ENCODE measurements around the gene TRIM39. TPM values are rescaled to one million over a fixed set of nuclear protein-coding genes. Genes with fewer than 3 reads are reported as not detected.

TRIM39 gene
- total RNA-seq, 6 experiments from 2014 or later = 8.7 to 12.2 (median 10.8) TPM

DNA sequence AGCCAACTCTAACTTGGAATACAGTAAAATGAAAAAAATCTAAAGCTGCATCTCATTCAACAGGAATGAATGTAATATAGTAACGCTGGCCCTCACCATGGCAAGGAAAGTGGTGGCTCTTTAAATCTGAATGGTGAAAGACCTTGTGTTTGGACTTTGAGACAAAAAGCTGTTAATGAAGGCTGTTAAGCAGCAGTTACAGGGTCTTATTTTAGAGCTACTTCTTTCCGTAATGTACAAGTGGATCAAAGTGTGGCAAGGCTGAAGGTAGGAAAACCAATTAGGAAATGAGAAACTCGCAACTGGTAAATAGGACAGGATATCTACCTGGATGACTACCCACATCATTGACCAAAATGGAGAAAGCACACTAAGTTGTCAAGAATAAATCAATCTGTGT is 11.6 kb upstream of the TRIM39 start:
- no peaks in the 10 kb centered on the region; the same call in 1 of the 2 replicates for H3K27me3 Mint-ChIP-seq (ENCODE audit: insufficient read depth)
- TF ChIP-seq, protein P1, sequence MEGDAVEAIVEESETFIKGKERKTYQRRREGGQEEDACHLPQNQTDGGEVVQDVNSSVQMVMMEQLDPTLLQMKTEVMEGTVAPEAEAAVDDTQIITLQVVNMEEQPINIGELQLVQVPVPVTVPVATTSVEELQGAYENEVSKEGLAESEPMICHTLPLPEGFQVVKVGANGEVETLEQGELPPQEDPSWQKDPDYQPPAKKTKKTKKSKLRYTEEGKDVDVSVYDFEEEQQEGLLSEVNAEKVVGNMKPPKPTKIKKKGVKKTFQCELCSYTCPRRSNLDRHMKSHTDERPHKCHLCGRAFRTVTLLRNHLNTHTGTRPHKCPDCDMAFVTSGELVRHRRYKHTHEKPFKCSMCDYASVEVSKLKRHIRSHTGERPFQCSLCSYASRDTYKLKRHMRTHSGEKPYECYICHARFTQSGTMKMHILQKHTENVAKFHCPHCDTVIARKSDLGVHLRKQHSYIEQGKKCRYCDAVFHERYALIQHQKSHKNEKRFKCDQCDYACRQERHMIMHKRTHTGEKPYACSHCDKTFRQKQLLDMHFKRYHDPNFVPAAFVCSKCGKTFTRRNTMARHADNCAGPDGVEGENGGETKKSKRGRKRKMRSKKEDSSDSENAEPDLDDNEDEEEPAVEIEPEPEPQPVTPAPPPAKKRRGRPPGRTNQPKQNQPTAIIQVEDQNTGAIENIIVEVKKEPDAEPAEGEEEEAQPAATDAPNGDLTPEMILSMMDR (IDR thresholded peaks at IDR 0.05) = no peak
- H3K4me3 Mint-ChIP-seq = no peak overlapping the region
- H3K27ac Mint-ChIP-seq = no peak overlapping the region
- H3K9me3 Mint-ChIP-seq = no peaks in the 10 kb centered on the region
- peaks cover 37% of the 10 kb centered on the region for H3K36me3 Mint-ChIP-seq (ENCODE audit: low read depth)
- peaks cover 19% of the 10 kb centered on the region for H3K4me1 Mint-ChIP-seq (ENCODE audit: low read depth)
- no peak for DNase-seq

DNA sequence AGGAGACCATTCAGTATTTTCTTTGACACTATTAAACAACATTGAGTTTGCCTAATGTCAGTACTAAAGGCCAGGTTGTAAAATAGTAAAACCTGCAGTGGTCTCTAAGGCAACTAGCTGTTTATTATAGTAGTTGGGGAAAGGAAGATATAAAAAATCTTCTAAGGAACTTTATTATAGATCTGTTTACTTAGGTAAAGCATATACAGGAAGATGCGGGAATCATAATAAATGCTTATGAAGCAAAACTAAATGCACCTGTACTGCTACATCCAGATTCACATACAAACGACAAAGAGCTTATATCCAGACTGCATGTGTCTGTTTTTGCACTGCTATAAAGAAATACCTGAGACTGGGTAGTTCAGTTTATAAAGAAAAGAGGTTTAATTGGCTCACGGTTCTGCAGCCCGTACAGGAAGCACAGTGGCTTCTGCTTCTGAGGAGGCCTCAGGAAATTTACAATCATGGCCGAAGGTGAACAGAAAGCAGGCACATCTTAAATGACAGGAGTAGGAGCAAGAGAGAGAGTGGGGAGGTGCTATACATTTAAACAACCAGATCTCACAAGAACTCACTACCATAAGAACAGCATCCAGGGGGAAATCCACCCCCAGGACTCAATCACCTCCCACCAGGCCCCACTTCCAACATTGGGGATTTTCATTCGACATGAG is 8.7 kb upstream of the TRIM39 start:
- no peaks in the 10 kb centered on the region for H3K9me3 Mint-ChIP-seq
- no peak overlapping the region for H3K4me3 Mint-ChIP-seq
- H3K4me1 Mint-ChIP-seq (ENCODE audit: low read depth) = peaks cover 47% of the 10 kb centered on the region
- DNase-seq = no peak
- TF ChIP-seq, protein P1 (IDR thresholded peaks at IDR 0.05) = no peak
- H3K27me3 Mint-ChIP-seq (ENCODE audit: insufficient read depth) = no peaks in the 10 kb centered on the region; the same call in 1 of the 2 replicates
- peaks cover 39% of the 10 kb centered on the region for H3K36me3 Mint-ChIP-seq (ENCODE audit: low read depth)
- H3K27ac Mint-ChIP-seq = no peak overlapping the region

DNA sequence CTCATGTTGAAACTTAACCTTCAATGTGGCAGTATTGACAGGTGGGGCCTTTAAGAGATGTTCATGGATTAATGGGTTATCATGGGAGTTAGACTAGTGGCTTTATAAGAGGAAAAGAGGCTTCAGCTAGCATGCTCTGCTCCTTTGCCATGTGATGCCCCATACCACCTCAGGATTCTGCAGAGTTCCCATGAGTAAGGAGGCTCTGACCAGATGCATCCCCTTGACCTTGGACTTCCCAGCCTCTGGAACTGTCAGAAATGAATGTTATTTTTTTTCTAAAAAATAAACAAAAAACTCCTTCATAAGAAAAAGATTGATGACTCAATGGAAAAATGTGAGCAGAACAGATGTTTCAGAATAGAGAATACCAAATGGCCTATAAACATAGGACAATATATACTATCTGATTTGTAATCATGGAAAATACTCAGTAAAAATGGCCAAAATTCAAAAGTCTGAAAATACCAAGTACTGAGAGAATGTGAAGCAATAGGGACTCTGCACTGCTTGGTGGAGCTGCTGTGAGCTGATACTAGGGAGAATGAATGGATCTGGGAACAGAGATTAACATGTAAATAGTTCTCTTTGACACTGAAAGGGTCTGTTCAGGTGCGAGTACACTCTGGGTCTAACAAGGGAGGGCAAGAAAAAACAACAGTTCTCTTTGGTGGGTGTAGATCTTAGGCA is 7.4 kb upstream of the TRIM39 start:
- Mint-ChIP-seq H3K36me3 (ENCODE audit: low read depth) (peaks cover 34% of the 10 kb centered on the region), H3K4me1 (ENCODE audit: low read depth) (peaks cover 59% of the 10 kb centered on the region), H3K27me3 (ENCODE audit: insufficient read depth) (no peaks in the 10 kb centered on the region; the same call in 1 of the 2 replicates), H3K4me3 (no peak overlapping the region), H3K27ac (peak overlapping the region; percentile 37), H3K9me3 (no peaks in the 10 kb centered on the region)
- TF ChIP-seq, protein P1 (IDR thresholded peaks at IDR 0.05) = no peak
- DNase-seq = no peak

DNA sequence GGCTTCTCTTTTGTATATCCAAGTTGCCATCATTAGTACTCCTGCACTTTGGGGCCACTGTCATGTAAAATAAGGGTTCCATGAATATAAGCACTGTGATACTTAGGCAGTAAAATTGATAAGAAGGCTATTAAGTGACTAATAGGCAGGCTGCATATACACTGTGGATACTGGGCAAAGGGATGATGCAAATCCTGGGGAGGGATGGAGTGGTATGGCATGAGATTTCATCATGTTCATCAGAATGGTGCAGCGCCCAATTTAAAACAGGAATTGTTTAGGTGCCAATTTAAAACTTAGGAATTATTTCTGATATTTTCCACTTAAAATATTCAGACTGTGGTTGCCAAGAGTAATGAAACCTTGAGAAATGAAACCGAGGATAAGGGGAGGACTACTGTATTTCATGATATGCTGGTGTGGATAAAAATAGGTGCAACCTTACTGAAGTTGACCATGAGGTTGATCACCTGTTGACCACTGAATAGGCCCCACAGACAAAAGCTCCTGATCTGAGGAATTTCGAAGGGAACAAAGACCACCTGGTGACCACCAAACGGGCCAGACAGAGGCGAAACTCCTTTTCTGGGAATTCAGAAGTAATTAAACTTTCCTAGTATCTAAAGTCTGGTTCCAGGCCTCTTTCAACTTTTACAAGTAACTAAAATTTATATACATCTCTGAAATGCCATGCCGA is 4.9 kb upstream of the TRIM39 start:
- no peak for DNase-seq
- peaks cover 72% of the 10 kb centered on the region for H3K4me1 Mint-ChIP-seq (ENCODE audit: low read depth)
- H3K36me3 Mint-ChIP-seq (ENCODE audit: low read depth) = peaks cover 46% of the 10 kb centered on the region

More for the DNA sequence above, 4.9 kb upstream of the TRIM39 start:
- TF ChIP-seq, protein P1 (IDR thresholded peaks at IDR 0.05) = no peak
- Mint-ChIP-seq H3K27me3 (ENCODE audit: insufficient read depth) (no peaks in the 10 kb centered on the region; the same call in none of the 2 replicates), H3K27ac (peak overlapping the region; percentile 85), H3K4me3 (peak overlapping the region; percentile 86), H3K9me3 (no peaks in the 10 kb centered on the region)
